ENCODE results near the gene KLHL7. TPM values are rescaled to one million over a fixed set of nuclear protein-coding genes. Genes with fewer than 3 reads are reported as not detected.

The KLHL7 gene
- total and polyA plus RNA-seq, 2 experiments from 2014 or later: 33.9 to 34.9 TPM

DNA sequence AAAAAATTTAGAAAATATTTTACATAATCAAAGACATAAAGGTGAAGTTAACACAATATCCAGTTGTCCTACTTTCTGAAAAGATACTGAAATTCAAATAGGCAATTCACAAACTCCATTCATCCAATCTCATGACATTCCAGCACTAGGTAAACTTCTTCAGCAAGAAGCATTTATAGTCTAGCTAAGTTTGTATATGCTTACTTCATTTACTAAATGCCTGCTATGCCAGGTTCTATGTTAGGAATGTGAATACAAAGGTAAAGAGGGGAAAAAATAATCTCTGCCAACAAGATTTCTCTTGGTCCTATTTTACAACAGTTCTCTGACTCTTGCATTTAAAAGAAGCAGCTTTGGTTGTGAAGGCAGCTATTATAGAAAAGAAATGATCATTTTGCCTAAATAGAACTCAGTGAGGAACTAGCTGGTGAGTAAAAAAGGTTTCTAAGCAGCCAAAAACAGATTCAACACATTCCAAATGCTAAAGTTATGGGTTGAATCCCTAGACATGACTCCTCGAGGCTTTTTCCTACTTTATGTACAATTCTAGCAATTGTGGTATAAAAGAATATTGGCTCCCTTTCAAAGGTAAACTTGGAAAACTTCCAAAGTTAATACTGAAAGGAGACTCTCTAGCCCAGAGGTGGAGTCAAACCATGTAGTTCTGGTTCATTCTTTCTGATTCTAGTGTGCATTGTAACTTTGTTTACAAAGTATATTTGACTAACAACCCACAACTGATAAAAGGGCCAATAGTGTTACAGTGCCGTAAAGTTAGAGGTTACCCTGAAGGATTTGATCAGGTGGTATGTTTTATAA, 30.9 kb upstream of the KLHL7 start:
- Histone ChIP-seq H3K4me1 (ENCODE audit: insufficient read depth) (0 out of 2 replicates have a peak, but pooled peaks cover 7% of the 10 kb centered on the region), H3K9ac (no peak overlapping the region), H3K9me3 (ENCODE audit: low read depth) (no peaks in the 10 kb centered on the region), H3K9me2 (ENCODE audit: insufficient read depth) (no peaks in the 10 kb centered on the region), H3F3A (ENCODE audit: insufficient read depth) (peaks cover 6% of the 10 kb centered on the region; the same call in 1 of the 2 replicates), H3K79me2 (ENCODE audit: insufficient read depth) (no peaks in the 10 kb centered on the region), H4K20me1 (ENCODE audit: insufficient read depth) (no peaks in the 10 kb centered on the region), H3K27ac (no peak overlapping the region), H2AFZ (peak overlapping the region; percentile 54), H3K4me3 (no peak overlapping the region), H3K36me3 (ENCODE audit: low read depth) (no peaks in the 10 kb centered on the region), H3K4me2 (ENCODE audit: unreplicated experiment) (no peak overlapping the region), H3K27me3 (replicated peaks; ENCODE audit: insufficient read depth) (no peaks in the 10 kb centered on the region)
- in situ Hi-C loops (cut with MboI): loop anchor here (25.0 kb wide), 1 partner anchor 237 kb away; no protein-coding TSS in a partner anchor
- DNase-seq: peak; percentile 11
- TF ChIP-seq EZH2phosphoT487 (IDR thresholded peaks at IDR 0.05; ENCODE audit: insufficient read depth, low read depth) (no peak), EZH2 (IDR thresholded peaks at IDR 0.05; ENCODE audit: insufficient read depth, poor library complexity, severe bottlenecking) (no peak)
- 52 to 53% methylated on average over 2 of the region's 2 CpGs for WGBS, 2 experiments (ENCODE audit: low coverage in 1 of 2, low lambda C conversion rate in 2 of 2, missing lambda C conversion rate in 2 of 2)

DNA sequence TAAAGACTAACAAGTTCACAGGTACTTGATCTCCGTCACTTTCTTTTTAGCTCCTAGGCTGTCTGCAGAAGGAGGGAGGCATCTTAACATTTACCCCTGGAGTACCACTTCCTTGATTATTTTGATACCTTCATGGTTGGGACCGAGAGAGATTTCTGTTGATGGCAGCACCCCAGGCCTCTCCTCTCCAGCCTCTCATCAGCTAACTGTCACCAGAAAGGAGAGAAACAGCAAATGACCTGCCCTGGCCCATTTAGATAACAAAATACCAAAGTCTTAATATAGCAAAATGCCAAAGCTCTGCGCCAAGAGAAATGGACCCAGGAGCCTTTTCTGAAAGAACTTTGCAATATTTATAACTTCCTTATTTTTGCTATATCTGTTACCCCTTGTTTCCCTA, 30.0 kb upstream of the KLHL7 start:
- peaks cover 6% of the 10 kb centered on the region; the same call in 1 of the 2 replicates for H3F3A ChIP-seq (ENCODE audit: insufficient read depth)
- no peak for TF ChIP-seq EZH2 (IDR thresholded peaks at IDR 0.05; ENCODE audit: insufficient read depth, poor library complexity, severe bottlenecking)
- no peak for TF ChIP-seq EZH2phosphoT487 (IDR thresholded peaks at IDR 0.05; ENCODE audit: insufficient read depth, low read depth)
- H3K27ac ChIP-seq: no peak overlapping the region
- WGBS, 2 experiments (ENCODE audit: low coverage in 1 of 2, low lambda C conversion rate in 2 of 2, missing lambda C conversion rate in 2 of 2): 68 to 70% methylated on average over 3 of the region's 3 CpGs
- peak overlapping the region; percentile 21; the same call in 1 of the 2 replicates for H2AFZ ChIP-seq
- in situ Hi-C loops (cut with MboI): no loop called here
- no peaks in the 10 kb centered on the region for H3K79me2 ChIP-seq (ENCODE audit: insufficient read depth)
- H3K9me2 ChIP-seq (ENCODE audit: insufficient read depth): no peaks in the 10 kb centered on the region
- H3K27me3 ChIP-seq (replicated peaks; ENCODE audit: insufficient read depth): no peaks in the 10 kb centered on the region
- H3K9me3 ChIP-seq (ENCODE audit: low read depth): no peaks in the 10 kb centered on the region
- H3K4me1 ChIP-seq (ENCODE audit: insufficient read depth): 0 out of 2 replicates have a peak, but pooled peaks cover 7% of the 10 kb centered on the region
- no peaks in the 10 kb centered on the region for H3K36me3 ChIP-seq (ENCODE audit: low read depth)
- DNase-seq: no peak
- H3K4me2 ChIP-seq (ENCODE audit: unreplicated experiment): no peak overlapping the region
- H3K9ac ChIP-seq: no peak overlapping the region
- no peaks in the 10 kb centered on the region for H4K20me1 ChIP-seq (ENCODE audit: insufficient read depth)
- H3K4me3 ChIP-seq: no peak overlapping the region

DNA sequence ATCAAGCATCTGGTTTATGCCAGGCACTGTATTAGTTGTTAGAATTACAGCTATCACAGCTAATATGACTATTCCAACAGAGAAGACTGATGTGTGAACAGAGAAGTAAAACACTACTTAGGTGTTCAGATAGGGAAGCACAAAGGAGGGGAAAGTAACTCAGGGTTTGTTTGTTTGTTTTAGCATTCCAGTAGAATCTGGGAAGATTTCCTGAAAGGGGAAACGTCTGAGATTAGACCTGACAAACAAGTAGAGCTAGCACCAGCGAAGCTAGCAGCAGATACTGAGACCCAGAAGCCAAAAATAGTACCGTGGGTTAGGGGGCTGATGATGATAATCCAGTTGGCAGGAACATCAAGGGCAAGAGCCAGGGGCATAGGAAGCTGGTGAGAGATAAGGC, 28.8 kb upstream of the KLHL7 start:
- Histone ChIP-seq H3K9me2 (ENCODE audit: insufficient read depth) (no peaks in the 10 kb centered on the region), H3F3A (ENCODE audit: insufficient read depth) (peaks cover 6% of the 10 kb centered on the region; the same call in 1 of the 2 replicates), H3K36me3 (ENCODE audit: low read depth) (no peaks in the 10 kb centered on the region), H3K4me3 (no peak overlapping the region), H3K9ac (no peak overlapping the region), H3K27me3 (replicated peaks; ENCODE audit: insufficient read depth) (no peaks in the 10 kb centered on the region), H3K4me2 (ENCODE audit: unreplicated experiment) (no peak overlapping the region), H3K9me3 (ENCODE audit: low read depth) (no peaks in the 10 kb centered on the region), H3K27ac (no peak overlapping the region), H2AFZ (no peak overlapping the region), H3K79me2 (ENCODE audit: insufficient read depth) (no peaks in the 10 kb centered on the region), H3K4me1 (ENCODE audit: insufficient read depth) (0 out of 2 replicates have a peak, but pooled peaks cover 2% of the 10 kb centered on the region), H4K20me1 (ENCODE audit: insufficient read depth) (no peaks in the 10 kb centered on the region)
- DNase-seq: no peak
- in situ Hi-C loops (cut with MboI): no loop called here
- no peak for TF ChIP-seq EZH2 (IDR thresholded peaks at IDR 0.05; ENCODE audit: insufficient read depth, poor library complexity, severe bottlenecking)
- TF ChIP-seq EZH2phosphoT487 (IDR thresholded peaks at IDR 0.05; ENCODE audit: insufficient read depth, low read depth): no peak
- whole genome bisulfite sequencing, 2 experiments (ENCODE audit: low coverage in 1 of 2, low lambda C conversion rate in 2 of 2, missing lambda C conversion rate in 2 of 2): 31 to 39% methylated on average over 3 of the region's 3 CpGs

DNA sequence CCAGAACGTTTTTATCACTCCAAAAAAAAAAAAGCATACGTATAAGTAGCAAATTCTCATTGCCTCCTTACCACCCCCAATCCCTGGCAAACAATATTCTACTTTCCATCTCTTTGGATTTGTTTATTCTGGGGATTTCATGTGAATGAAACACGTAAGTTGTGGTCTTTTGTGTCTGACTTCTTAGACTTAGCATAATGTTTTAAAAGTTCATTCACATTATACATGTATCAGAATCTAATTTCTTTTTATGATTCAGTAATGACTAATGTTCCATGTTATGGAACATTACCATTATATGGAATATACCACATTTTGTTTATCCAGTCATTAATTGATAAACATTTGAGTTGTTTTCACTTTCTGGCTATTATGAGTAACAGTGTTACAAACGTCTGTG, 12.5 kb upstream of the KLHL7 start:
- DNase-seq: peak; percentile 47
- peak overlapping the region; percentile 55 for H3K27ac ChIP-seq
- peaks cover 16% of the 10 kb centered on the region for H3F3A ChIP-seq (ENCODE audit: insufficient read depth)
- H3K9me3 ChIP-seq (ENCODE audit: low read depth): no peaks in the 10 kb centered on the region
- no peaks in the 10 kb centered on the region for H4K20me1 ChIP-seq (ENCODE audit: insufficient read depth)
- H3K36me3 ChIP-seq (ENCODE audit: low read depth): no peaks in the 10 kb centered on the region
- peak overlapping the region; percentile 24; the same call in 1 of the 2 replicates for H3K4me3 ChIP-seq
- H3K4me1 ChIP-seq (ENCODE audit: insufficient read depth): peaks cover 18% of the 10 kb centered on the region
- TF ChIP-seq EZH2 (IDR thresholded peaks at IDR 0.05; ENCODE audit: insufficient read depth, poor library complexity, severe bottlenecking) (no peak), EZH2phosphoT487 (IDR thresholded peaks at IDR 0.05; ENCODE audit: insufficient read depth, low read depth) (no peak)
- no peak overlapping the region for H2AFZ ChIP-seq
- WGBS, 2 experiments (ENCODE audit: low coverage in 1 of 2, low lambda C conversion rate in 2 of 2, missing lambda C conversion rate in 2 of 2): 31 to 33% methylated on average over 4 of the region's 4 CpGs
- H3K79me2 ChIP-seq (ENCODE audit: insufficient read depth): no peaks in the 10 kb centered on the region
- H3K9me2 ChIP-seq (ENCODE audit: insufficient read depth): no peaks in the 10 kb centered on the region
- H3K9ac ChIP-seq: no peak overlapping the region
- in situ Hi-C loops (cut with MboI): no loop called here
- peak overlapping the region; percentile 23 for H3K4me2 ChIP-seq (ENCODE audit: unreplicated experiment)
- H3K27me3 ChIP-seq (replicated peaks; ENCODE audit: insufficient read depth): no peaks in the 10 kb centered on the region
